GM10266 (cell line): ENCODE data around the gene COQ9.

ENCODE experiments used
- DNase-seq: peaks from one replicate; pipeline ENCODE4 v3.0.0; 2012; ENCODE audit errors: extremely low spot score
- CTCF ChIP-seq: IDR thresholded peaks from 2 replicates; pipeline ENCODE4 v1.5.1; 2012; ENCODE audit warnings: mild to moderate bottlenecking, low read depth; ENCODE audit not compliant: control insufficient read depth, insufficient read depth; ENCODE audit errors: missing control alignments

Gene COQ9

GRCh38 chr16:57484515-57485005 lies 37.3 kb downstream of the COQ9 start:
- no peak for TF ChIP-seq CTCF
- no peak for DNase-seq

GRCh38 chr16:57485091-57485915 lies 38.0 kb downstream of the COQ9 start:
- no peak for DNase-seq
- TF ChIP-seq CTCF: no peak

GRCh38 chr16:57485916-57486857 lies 38.9 kb downstream of the COQ9 start, which contains the start of gene DOK4:
Gene DOK4, minus strand, starts transcription at chr16:57486493. Its CDS starts 6,986 bp downstream, at chr16:57479507.
- peak; percentile 97 for DNase-seq
- TF ChIP-seq CTCF: no peak

- no peak for DNase-seq
- TF ChIP-seq CTCF: no peak
These were observed 39.9 kb downstream of the COQ9 start for GRCh38 chr16:57486858-57487834.

GRCh38 chr16:57489229-57489628 lies 42.0 kb downstream of the COQ9 start:
- DNase-seq: no peak
- no peak for TF ChIP-seq CTCF

- DNase-seq: no peak
- TF ChIP-seq CTCF: no peak
These were observed 46.5 kb downstream of the COQ9 start for GRCh38 chr16:57493767-57494166.
